Loucy (cell line): ENCODE results near the gene COL23A1.

ENCODE experiments used
- EZH2phosphoT487 ChIP-seq: fragments of 200-600 bp; IDR thresholded peaks from 2 replicates; pipeline ENCODE4 v1.6.1; 2018; ENCODE audit warnings: antibody characterized with exemption, mild to moderate bottlenecking, moderate library complexity, borderline replicate concordance
- TF ChIP-seq, protein P1 (sequence below): fragments of 200-600 bp; sonication (generic); conservative IDR thresholded peaks from 2 replicates; pipeline ENCODE4 v1.5.1; 2014; ENCODE audit warnings: mild to moderate bottlenecking, antibody characterized with exemption, low read length

DNA sequence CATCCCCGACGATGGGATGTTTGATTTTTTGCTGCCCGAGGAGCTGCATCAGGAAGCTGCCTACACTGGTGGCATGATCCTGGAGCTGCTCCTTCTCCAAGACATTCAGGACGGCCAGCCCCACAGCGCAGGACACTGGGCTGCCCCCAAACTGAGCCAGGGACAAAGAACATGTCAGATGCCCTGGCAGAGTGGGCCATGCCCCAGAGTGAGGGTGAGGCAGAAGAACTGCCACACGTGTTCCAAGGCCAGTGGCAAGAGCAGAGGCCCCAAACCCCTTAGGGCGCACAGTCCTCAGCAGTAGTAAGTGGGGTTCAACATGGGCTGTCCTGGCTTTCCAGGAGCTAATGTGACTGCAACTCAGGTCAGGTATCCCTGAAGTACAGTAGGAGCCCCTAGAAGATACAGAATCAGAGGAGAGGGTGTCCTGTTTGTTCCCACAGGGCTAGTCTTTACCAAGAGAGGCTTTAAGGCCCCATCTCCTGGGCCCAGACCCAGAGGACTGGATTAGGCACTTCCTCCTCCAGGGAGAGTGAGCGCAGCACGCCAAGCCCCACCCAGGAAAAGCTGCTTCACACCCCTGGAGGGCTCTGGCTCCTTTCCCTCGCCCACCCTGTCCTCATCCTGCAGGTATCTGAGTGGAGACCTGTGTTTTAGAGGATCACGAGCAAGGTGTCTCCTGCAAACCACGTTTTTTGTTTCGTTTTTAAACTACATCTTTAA, 374.8 kb downstream of the COL23A1 start:
- TF ChIP-seq, protein P1, sequence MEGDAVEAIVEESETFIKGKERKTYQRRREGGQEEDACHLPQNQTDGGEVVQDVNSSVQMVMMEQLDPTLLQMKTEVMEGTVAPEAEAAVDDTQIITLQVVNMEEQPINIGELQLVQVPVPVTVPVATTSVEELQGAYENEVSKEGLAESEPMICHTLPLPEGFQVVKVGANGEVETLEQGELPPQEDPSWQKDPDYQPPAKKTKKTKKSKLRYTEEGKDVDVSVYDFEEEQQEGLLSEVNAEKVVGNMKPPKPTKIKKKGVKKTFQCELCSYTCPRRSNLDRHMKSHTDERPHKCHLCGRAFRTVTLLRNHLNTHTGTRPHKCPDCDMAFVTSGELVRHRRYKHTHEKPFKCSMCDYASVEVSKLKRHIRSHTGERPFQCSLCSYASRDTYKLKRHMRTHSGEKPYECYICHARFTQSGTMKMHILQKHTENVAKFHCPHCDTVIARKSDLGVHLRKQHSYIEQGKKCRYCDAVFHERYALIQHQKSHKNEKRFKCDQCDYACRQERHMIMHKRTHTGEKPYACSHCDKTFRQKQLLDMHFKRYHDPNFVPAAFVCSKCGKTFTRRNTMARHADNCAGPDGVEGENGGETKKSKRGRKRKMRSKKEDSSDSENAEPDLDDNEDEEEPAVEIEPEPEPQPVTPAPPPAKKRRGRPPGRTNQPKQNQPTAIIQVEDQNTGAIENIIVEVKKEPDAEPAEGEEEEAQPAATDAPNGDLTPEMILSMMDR, result no peak
- no peak for TF ChIP-seq EZH2phosphoT487
